ENCODE results near the gene OVOL2. TPM values are rescaled to one million over a fixed set of nuclear protein-coding genes. Genes with fewer than 3 reads are reported as not detected.

The OVOL2 gene
- total RNA-seq, 1 experiment from 2014 or later: 0.91 TPM

DNA sequence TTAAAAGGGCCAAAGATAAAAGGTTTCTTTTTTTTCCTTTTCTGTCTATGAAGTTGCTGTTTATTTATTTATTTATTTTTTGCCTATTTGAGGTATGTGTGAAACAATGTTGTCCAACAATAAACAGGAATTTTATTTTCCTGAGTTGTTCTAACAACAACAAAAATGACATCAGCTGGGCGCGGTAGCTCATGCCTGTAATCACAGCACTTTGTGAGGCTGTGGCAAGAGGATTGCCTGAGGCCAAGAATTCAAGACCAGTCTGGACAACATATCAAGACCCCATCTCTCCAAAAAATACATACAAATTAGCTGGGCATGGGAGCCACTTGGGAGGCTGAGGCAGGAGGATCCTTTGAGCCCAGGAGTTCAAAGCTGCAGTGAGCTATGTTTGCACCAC, 44.8 kb downstream of the OVOL2 start:
- DNase-seq (ENCODE audit: low read depth): no peak

DNA sequence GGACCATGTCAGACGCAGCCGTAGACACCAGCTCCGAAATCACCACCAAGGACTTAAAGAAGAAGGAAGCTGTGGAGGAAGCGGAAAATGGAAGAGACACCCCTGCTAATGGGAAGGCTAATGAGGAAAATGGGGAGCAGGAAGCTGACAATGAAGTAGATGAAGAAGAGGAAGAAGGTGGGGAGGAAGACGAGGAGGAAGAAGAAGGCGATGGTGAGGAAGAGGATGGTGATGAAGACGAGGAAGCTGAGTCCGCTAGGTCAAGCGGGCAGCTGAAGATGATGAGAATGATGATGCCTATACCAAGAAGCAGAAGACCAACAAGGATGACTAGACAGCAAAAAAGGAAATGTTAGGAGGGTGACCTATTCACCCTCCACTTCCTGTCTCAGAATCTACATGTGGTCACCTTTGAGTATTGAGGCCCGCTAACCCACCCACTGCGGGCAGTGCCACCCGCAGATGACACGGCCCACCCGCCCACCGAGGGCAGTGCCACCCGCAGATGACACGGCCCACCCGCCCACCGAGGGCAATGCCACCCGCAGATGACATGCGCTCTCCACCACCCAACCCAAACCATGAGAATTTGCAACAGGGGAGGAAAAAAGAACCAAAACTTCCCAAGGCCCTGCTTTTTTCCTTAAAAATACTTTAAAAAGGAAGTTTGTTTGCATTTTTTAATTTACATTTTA, 45.6 kb downstream of the OVOL2 start:
- no peak for DNase-seq (ENCODE audit: low read depth)

DNA sequence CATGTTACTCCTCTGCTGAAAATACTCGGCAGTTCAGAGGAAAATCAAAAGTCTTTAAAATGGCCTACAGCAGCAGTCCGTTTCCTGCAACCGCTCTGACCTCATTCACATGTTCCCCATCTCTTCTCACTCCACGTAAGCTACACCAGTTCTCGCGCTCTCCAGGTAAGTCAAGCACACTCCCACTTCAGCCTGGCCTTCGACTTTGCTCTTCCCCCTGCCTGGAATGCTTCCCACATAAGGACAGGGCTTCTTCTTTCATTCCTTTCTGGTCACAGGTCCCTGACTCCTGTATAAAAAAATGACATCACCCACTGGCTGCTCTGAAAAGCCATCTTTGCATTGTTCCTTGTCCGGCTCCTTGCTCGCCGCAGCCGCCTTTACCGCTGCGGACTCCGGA, 46.2 kb downstream of the OVOL2 start:
- no peak for DNase-seq (ENCODE audit: low read depth)

DNA sequence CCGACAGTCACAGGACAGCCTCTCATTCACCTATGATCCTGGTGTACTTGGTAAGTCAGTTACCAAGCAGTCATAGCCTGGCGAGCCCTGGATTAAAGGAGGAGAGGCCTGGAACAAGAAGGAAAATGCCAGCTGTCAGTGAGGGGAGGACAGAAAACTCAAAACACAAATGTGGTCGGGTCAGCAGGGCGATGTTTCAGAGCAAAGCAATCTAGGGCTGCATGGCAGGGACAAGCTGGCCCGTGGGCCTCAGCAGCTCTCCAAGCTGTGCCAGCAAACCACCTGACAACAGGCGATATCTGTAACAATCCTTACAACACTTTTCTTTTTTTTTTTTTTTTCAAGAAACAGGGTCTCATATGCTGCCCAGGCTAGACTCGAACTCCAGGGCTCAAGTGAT, 48.6 kb downstream of the OVOL2 start:
- no peak for DNase-seq (ENCODE audit: low read depth)

DNA sequence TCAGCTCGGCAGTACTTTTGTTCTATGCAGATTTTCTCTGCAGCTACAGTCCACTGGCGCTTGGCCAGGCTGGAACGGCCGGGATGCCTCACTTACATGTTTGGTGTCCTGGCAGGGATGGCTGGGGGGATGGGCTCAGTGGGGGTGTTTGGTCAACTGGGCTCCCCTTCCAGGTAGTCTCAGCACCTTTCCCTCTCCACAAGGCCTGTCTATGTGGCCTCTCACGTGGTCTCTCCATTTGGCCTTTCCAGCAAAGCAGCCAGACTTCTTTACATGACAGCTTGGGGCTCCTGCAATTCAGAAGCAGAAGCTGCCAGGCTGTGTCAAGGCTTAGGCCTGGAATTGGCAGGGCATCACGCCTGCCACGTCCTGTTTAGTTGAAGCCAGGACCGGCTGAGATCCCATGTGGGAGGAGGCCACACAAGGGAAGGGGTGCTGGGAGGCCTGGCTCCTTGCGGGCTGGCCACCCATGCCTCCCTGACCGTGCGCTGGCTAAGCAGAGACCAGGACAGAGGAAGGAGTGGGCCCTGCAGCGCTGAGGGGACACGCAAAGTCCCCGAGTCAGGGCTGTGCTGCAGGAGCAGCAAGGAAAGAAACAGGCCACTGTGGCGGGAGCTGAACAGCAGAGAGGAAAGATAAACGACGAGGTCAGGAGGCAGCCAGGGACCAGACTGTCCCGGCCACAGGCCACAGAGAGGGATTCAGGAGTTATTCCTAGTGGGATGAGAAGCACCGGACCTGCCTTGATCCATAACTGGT, 50.0 kb downstream of the OVOL2 start:
- DNase-seq (ENCODE audit: low read depth): no peak

DNA sequence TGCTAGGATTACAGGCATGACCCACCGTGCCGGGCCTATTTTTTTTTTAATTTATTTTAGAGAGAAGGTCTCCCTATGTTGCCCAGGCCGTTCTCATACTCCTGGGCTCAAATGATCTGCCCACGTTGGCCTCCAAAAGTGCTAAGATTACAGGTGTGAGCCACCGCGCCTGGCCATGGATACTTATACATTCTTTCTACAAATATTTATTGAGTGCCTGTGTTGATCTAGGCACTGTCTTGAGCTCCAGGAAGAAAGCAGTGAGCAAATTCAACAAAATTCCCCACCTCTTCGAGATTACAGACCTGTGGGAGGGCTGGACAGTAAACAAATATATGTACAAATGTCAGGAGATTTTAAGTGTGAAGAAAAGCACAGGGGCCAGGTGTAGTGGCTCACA, 51.0 kb downstream of the OVOL2 start:
- DNase-seq (ENCODE audit: low read depth): no peak

DNA sequence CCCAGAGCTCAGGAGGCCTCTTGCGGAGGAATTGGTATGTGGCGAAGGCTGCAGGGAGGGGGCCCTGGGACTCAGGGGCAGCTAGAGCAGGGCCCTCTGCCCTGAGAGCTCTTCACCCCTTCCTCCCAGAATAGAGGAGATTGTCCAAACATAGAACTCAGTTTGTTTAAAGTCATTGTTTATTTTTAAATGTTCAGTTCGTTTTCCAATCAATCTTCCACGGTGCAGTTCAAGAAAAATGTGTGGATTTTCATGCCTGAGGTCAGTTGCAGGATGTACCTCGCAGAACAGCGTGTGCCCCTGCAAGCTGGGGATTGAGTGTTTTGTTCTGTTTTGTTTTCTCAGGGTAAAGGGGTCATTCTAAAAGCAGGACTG, 51.7 kb downstream of the OVOL2 start:
- no peak for DNase-seq (ENCODE audit: low read depth)

DNA sequence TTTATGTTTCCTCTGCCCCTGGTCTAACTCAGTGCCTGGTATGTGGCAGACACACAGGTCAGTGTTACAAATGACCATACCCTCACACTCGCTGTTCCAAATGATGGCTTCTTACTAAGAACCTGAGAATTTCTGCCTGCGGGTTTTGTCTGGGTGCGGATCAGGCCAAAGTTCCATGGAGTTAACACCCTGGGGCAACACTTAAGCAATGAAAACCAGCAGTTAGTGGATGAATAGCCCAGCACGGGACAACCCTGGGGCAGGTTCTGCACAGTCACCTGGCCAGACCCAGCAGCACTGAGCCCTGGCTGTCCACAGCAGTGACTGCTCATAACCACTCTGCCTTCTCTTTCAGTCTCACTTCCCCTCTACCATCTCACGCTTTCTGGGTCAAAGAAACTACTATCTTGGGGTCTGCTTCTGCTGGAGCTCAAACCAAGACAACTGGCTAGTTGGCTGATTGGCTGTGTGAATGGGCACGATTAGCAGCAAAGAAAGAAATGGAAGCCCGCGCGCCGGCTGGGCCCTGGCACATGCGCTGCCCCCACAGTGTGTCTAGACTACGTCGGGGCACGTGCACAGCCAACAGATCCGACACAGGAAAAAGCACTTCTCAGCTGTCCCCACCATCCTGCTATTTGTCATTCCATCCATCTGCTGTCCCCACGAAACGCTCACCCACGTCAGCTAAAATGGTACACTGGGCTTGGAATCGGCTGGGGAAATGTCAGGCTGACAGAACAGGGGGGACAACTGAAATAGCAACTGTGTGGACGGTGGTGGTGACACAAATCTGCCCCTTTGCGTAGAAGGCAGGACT, 52.3 kb downstream of the OVOL2 start:
- no peak for DNase-seq (ENCODE audit: low read depth)

DNA sequence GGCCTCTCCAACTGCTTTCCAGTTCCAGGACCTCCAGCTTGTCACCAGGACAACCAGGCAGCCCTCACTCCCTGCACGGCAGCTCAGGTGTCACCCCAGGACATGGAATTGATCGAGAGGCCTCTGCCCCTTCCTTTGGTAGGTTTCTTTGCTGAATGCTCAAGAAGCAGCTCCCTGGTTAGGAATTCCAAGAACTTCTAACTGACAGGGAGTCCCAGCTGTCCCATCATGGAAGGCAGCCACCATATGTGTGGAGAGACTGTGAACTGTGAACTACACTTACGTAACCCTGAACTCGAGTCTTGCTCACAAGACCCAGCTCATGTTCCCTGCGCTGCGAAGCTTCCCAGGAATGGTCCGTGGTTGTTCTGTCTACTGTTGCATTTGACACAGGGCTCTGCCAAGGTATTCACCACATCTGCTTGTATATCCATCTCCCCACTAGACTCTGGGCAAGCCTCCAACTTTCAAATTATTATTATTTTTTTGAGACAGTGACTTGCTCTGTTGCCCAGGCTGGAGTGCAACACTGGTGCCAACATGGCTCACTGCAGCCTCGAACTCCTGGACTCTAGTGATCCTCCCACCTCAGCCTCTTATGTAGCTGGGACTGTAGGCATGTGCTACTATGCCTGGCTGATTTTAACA, 53.2 kb downstream of the OVOL2 start:
- DNase-seq (ENCODE audit: low read depth): no peak

DNA sequence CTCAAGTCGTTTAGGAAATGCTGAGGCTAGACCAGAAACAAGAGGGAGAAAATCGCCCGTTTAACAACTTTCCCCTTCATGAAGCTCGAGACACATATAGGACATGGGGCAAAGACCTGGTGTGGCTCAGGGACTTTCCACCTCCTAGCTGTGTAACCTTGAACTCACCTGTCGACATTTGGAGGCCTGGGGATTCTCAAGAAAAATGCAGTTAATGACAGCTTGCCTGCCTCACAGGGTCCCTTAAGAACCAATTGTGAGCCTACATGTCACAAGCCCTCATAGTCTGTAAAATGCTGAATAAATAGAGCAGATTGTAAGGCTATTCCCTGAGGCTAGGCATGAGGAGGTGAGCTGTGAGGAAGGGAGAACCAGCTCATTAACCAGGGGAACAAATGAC, 53.8 kb downstream of the OVOL2 start:
- DNase-seq (ENCODE audit: low read depth): no peak

DNA sequence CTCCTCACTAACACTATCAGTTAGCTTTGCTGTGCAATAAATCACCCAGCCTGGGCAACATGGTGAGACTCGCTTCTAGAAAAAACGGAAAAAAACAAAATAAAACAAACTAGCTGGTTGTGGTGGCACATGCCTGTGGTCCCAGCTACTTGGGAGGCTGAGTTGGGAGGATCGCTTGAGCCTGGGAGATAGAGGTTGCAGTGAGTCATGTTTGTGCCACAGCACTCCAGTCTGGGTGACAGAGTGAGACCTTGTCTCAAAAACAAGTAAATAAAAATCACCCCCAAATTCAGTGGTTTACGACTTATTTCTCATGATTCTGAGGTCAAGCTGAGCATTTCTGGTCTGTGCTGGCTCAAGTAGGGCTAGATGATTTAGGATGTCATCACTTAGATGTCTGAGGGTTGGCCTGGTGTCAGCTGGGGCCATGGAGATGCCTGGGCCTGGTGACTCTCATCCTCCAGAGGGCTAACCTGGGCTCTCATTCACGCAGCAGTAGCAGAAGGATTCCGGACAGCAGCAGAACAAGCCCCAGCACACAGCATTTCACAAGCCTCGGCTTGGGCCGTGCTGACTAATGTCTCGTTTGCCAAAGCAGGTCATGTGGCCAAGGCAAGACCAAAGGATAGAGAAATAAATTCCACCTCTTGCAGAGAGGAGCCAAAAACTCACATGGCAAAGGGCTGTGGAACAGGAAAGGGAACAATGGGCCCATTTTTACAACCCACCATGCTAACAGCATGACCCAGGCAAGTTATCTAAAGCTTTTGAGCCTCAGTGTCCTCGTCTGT, 56.4 kb downstream of the OVOL2 start:
- peak; percentile 47 for DNase-seq (ENCODE audit: low read depth)

DNA sequence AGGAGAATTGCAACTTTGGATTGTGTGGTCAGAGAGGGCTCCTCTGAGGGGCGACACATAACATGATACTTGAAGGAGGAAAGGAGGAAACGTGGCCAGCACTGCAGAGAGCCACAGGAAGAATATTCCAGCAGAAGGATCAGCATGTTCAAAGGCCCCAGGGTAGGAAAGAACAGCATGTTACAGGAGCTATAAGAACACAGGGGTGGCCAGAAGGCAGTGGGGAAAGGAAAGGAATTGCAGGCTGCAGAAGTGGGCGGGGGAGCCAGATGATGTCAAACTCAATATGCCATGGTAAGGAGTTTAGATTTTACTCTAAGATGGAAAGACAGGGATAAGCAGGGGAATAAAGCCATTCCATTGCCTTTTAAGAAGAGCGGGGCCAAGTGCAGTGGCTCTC, 58.1 kb downstream of the OVOL2 start:
- no peak for DNase-seq (ENCODE audit: low read depth)

DNA sequence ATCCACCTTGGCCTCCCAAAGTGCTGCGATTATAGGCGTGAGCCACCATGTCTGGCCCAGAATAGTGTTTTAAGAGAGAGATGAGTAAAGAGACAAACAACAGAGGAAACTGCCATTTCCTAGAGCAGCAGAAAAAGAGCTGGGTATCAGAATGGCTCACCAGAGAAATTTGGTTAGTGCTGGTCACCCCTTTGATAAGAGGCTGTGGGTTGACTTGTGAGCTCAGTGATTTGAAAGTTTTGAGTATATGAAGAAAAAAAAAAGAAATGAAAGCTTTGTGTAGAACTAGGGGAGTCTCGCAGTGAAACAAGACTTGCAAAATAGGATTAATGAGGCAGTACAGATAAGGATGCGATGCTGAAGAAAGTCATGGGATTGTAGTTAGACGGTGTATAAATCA, 59.3 kb downstream of the OVOL2 start:
- no peak for DNase-seq (ENCODE audit: low read depth)

DNA sequence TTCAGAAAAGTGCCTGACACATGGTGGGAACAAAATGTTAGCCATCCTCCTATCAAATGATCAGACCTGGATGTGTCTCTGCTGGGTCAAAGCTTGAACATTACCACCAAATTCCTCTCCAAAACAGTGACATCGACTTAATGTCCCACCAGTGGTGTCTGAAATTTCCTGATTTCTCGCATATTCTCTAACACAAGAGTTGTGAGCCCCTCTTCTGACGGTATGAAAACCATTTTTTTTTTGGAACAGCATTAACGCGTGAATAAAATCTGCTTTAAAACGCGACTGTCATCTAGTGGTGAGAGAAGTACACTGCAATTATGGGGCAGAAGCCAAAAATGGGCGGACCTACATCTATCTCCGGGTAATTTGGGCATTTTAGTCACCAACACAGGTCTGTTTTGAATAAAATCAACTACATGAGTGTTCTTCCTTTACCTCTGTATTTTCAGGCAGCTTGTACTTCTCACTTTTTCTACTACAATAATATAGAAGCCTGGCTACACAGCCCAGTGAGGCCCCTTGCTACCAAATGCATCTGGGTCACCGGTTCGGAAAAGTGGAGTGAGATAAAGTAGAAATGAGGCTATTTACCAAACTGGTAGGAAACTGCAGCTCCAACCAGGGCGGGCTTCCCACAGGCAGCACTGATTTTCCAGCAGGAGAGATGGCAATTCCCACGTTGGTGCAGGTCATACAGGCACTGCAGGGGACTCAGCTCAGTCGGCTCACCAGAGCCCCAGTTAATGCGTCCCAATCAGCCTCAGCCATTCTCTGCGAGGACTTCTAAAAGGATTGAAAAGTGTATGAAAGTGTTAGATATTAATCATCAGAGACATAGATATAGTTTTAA, 61.5 kb downstream of the OVOL2 start:
- DNase-seq (ENCODE audit: low read depth): peak; percentile 54

DNA sequence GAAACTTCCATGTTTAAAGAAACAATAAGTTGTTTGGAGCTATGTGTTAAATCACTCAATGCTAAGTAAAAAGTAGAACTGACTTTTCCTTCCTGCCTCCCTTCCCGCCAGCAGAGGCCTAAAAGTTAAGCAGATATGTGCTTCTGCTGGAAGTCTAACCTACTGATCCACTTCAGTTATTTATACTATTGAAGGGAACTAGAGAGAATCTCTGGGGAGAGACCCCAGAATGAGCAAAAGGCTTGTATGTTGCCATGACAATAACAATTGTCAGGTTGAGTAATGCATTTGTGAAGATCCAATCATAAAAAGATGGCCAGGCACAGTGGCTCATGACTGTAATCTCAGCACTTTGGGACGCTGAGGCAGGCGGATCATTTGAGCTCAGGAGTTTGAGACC, 64.2 kb downstream of the OVOL2 start:
- no peak for DNase-seq (ENCODE audit: low read depth)

DNA sequence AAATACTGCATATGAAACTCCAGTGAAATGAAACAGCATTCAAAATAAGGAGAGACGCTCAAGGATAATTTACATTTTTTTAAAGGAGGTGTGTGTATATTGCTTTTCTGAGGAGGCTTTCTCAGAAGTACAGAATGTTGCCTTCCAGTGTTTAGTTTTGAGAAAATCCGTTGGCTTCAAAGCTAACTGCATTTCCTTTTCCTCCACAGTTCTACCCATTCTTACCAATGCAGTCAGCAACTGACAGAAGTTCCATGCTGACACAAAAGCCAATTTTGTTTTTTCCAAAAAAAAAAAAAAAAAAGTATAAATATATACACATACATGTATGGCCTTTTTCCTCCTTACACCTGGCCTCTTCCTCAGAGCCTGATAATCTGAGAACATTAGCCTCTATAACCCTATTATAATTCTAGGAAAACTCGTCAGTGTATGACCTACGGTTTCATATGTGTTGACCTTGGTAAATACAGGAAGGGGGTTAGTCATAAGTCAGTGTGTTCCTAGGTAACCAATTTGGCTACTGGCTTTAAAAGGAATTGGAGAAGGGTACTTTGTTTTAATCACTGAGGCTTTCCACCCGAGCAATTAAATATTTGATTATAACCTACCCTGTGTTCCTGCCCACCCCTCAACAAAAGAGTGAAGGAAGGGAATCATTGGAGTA, 64.7 kb downstream of the OVOL2 start:
- peak; percentile 24 for DNase-seq (ENCODE audit: low read depth)

DNA sequence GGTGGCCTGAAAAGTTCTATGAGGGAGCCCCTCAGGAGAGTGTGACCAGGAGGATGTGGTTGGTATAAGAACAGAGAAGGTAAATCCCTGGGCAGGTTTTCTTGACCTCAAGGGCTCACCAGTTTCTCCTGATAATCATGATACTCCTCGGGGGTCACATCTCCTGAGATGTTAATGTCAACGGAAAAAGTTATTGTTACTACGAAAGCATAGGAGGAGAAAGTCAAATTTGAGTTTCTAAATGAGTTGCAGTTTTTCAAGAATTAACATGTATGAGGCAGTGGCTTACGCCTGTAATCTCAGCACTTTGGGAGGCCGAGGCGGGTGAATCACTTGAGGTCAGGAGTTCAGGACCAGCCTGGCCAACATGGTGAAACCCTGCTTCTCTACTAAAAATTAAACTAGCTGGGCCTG, 65.5 kb downstream of the OVOL2 start:
- DNase-seq (ENCODE audit: low read depth): no peak

DNA sequence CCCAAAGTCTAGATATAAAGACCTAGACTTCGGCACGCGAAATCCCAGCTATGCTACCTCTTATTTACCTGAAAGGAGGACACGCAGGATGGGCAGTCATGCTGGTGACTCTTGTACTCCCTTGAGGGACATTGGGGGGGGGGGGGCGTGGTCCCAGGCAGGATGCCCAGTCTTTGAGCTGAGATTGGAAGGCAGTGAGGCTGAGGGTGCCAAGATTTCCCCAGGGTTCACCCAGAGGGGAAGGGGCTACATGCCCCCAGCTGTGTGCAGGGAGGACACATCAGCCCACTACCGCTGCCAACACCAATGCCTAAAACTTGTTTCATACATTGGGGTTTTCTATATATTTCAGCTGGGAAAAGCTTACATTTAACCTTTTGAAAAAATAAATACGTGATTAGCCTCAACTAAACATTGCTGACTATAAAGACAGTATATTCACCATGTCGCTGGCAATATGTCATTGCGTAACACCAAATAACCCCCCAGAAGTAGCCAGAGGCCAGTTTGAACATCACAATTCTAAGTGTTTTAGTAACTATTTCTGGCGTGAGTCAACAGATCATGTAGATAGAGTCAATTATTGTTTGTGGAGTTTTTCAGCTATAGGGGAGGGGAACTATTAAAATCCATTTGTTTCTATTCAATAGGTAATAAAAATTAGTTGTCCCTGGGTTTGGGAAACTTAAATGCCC, 67.3 kb downstream of the OVOL2 start:
- no peak for DNase-seq (ENCODE audit: low read depth)

DNA sequence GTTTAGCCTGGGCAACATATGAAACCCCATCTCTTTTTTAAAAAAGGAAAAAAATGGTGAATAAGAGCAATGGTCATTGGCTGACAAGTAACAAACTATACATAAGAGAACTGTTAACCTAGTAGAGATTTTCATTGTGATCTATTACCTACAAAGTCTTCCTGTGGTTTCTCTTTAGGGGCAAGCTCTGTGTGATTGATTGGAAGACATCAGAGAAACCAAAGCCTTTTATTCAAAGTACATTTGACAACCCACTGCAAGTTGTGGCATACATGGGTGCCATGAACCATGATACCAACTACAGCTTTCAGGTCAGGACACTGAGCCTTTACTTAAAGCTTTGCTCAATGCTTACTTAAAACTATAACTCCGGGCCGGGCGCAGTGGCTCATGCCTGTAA, 69.7 kb downstream of the OVOL2 start:
- DNase-seq (ENCODE audit: low read depth): no peak
